ENCODE measurements around the gene DEFB132.

Gene DEFB132

DNA sequence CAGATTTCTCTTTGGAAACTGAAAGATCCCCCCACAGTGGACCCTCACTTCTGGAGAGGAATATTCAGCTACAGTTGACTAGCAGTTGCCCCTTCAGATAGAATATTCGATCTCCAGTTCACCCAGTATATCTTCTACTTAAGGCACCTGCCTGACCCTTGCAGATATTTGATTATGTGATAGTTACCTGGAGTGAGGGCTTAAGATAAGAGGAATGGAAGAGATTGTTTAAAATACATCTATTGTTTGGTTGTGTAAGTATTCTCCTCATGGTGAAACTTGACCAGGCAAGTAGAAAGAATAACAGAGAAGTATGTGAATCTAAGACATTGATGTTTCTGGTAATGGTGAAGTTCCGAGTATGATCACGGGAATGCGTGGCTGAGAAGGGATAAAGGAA, 38.3 kb downstream of the DEFB132 start:
- in situ Hi-C loops (cut with MboI; ENCODE audit: low sequenced_read_pairs): no loop called here

- in situ Hi-C loops (cut with MboI; ENCODE audit: low sequenced_read_pairs): no loop called here
Measured at GRCh38 chr20:297098-297924, 39.8 kb downstream of the DEFB132 start, which contains the start of gene ZCCHC3. ZCCHC3 (plus strand) TSS chr20:297570; CDS start chr20:297587, 17 bp downstream.

GRCh38 chr20:297925-298775, 40.6 kb downstream of the DEFB132 start:
- in situ Hi-C loops (cut with MboI; ENCODE audit: low sequenced_read_pairs): no loop called here

DNA sequence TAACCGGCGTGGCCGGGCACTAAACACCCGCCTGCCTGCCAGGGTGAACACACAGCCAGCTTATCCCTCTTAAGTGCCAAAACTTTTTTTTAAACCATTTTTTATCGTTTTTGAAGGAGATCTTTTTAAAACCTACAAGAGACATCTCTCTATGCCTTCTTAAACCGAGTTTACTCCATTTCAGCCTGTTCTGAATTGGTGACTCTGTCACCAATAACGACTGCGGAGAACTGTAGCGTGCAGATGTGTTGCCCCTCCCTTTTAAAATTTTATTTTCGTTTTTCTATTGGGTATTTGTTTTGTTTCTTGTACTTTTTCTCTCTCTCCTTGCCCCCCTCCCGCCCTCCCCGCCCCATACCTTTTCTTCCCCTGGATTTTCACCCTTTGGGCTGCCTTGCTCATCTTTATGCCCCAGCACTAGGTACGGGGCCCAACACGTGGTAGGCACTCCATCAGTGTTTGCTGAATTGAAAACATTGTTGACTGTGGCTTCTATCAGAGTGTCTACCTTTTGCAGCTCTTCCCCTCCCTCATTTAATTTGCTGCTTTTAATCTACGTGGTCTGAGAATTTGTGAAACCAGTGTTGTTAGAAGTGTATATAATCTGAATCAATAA, 41.4 kb downstream of the DEFB132 start:
- in situ Hi-C loops (cut with MboI; ENCODE audit: low sequenced_read_pairs): no loop called here

DNA sequence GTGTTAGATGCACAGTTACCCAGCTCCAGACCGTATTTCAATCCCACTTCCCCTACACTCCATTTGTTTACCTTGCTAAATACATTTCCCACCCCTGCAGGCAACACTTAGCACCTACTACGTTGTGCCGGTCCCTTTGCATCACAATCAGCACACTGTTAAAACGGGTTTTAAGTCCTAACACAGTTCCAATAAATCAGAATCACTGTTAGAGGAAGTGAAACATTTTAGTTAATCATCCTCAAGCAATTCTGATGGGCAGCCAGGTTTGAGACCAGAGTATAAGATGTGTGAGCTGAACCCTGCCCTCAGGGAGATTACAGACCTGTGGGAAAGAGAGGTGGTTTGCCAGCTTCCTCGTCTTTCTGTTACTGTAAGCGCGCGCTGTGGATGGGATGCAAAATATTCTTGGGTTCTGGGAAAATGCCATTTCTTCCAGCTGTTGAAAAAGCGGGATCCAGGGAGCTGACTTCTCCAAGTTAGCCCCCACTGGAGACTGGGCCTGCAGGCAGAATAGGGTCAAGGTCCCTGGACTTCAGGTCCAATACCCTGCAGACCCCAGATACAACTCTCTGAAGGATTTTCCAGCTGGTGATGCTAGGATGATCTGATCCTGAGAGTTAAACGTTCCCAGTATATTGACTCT, 42.9 kb downstream of the DEFB132 start:
- in situ Hi-C loops (cut with MboI; ENCODE audit: low sequenced_read_pairs): no loop called here

GRCh38 chr20:301886-302848, 44.6 kb downstream of the DEFB132 start:
- in situ Hi-C loops (cut with MboI; ENCODE audit: low sequenced_read_pairs): no loop called here

GRCh38 chr20:305745-306144, 48.2 kb downstream of the DEFB132 start:
- in situ Hi-C loops (cut with MboI; ENCODE audit: low sequenced_read_pairs): no loop called here

DNA sequence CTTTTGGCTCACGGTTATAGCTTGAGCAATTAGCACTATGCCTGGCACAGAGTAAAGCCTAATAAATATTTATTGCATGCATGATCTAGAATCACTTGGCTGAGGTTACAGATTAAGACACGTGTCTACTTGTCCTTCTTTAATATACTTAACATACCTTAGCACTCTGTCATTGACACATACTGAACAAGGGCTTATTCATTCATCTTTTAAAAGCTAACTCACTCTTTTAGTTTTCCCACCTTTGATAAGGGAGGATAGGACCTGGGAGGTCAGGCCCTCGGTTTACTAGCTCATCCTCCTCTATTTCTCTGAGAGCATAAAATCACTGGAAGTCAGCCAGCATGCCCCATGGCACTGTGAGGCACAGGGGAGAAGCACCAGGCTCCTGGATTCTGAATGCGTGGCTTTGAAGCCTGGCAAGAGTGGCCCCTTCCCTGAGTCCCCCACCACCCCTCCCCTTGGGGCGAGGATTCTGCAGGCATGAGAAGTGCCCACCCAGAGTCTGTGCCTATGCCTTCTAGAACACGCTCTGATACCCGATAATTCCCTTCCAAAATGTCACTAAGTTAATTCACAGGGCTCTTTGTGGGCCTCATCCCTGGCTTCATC, 51.0 kb downstream of the DEFB132 start:
- in situ Hi-C loops (cut with MboI; ENCODE audit: low sequenced_read_pairs): no loop called here

DNA sequence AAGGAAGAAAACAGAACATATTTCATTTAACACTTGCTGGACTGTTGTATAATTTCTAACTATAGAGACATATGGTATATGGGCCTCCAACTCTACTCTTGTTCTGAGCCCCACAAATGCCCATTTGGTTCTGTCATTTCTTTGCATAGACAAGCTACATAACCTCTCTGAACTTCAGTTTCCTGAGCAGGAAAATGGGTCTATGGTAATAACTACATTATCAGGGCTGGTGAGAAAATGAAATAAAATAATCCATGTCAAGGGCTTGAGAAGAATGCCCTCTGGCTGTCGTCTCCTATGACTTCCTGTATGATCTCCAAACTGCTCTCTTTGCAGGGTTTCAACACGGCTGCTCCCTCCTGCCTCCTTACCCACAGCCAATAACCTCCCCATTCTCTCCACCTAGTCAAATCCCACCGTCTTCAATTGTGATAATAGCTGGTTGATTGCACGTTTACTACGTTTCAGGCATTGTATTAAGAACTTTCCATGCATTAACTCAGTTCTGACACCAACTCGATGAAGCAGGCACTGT, 51.8 kb downstream of the DEFB132 start:
- in situ Hi-C loops (cut with MboI; ENCODE audit: low sequenced_read_pairs): no loop called here

DNA sequence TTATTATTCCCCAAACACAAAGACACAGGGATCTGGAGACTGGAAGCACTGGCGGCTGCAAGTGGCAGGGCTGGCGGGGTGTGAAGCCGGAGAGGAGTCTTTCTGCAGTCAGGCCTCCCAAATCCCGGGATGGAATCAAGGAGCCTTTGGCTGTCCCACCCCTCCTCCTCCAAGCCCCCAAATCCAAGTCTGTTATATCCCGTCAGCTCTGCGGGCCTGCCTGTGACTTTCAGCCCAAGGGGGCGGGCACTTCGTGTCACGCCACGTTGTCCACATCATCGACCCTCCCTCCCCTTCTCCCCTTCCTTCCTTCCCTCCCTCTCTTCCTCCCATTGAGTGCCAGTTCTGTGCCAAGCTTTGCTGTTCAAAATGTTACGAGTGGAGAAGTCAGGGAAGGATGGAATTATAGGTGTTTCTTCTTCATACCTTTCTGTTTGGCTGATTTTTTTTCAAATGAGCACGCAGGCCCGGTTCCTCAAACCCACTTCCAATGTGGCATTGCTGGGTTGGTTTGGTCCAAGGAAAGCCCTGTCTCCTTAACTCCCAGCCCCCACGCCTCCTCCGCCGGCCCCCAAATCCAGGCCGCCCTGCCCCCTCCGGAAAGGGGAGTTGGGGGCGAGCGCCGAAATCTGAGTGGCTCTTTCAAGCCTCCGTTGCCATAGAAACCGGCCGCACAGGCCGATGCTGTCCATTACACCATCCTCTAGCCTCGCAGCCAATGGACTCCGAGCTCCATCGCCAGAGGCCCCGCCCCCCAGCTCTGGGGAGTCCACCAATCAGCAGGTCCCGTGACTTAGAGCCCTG, 52.5 kb downstream of the DEFB132 start:
- in situ Hi-C loops (cut with MboI; ENCODE audit: low sequenced_read_pairs): no loop called here

GRCh38 chr20:310645-311044, 53.1 kb downstream of the DEFB132 start:
- in situ Hi-C loops (cut with MboI; ENCODE audit: low sequenced_read_pairs): no loop called here

Data from HL-60/S4 treated with retinoic acid at 250 ng/mL for 4 days and 3 days (cell line).